BJ (cell line): ENCODE data around the gene FAM9A. TPM values are rescaled to one million over a fixed set of nuclear protein-coding genes. Genes with fewer than 3 reads are reported as not detected.
"Not testable (repeated sequence)": the region's sequence is repeated elsewhere in the genome, so short reads cannot be mapped to it uniquely, and the experiment has no call there.

Experiments
- CTCF ChIA-PET: fragments of 350-600 bp; formaldehyde crosslinking; extraction: SDS; loops from one replicate; lab custom pipeline; 2021; ENCODE audit warnings: antibody characterized with exemption, inconsistent platforms; lab: Yijun Ruan, JAX
- POLR2A ChIA-PET: fragments of 300-600 bp; sonication (Branson Sonifier 250); formaldehyde crosslinking; extraction: SDS; loops from one replicate; lab custom pipeline; 2021; ENCODE audit warnings: antibody characterized with exemption; lab: Charles Lee
- DNase-seq: peaks from one replicate; pipeline ENCODE4 v3.0.0-alpha.2; 2011; ENCODE audit warnings: low read depth
- H3K27me3 ChIP-seq: 2 replicates; pipeline ENCODE4 v1.6.0; 2011; ENCODE audit warnings: low read length; ENCODE audit not compliant: control insufficient read depth, insufficient read depth
- H3K36me3 ChIP-seq: 2 replicates; pipeline ENCODE4 v1.5.1; 2011; ENCODE audit warnings: low read length; ENCODE audit not compliant: control insufficient read depth, insufficient read depth
- H3K4me3 ChIP-seq: 2 replicates; pipeline ENCODE4 v1.5.1; 2011; ENCODE audit warnings: low read depth, mild to moderate bottlenecking, control low read depth, low read length
- polyA plus RNA-seq: library from polyadenylated mRNA; depleted of rRNA; stranded (reverse); fragments of >200 nt; gene quantifications from 2 replicates; pipeline ENCODE4 v1.2.3, GENCODE V29; 2011
- TF ChIP-seq, protein P1 (sequence below): IDR thresholded peaks from 2 replicates; pipeline ENCODE4 v1.5.1; 2011; ENCODE audit warnings: low read depth, mild to moderate bottlenecking, control low read depth, inconsistent platforms, low read length, moderate library complexity; ENCODE audit not compliant: insufficient read depth

FAM9A gene
- polyA plus RNA-seq, 1 experiment = not detected

- POLR2A ChIA-PET = no interaction called here
- no peaks in the 10 kb centered on the region for H3K27me3 ChIP-seq
- DNase-seq = no peak
- TF ChIP-seq, protein P1, sequence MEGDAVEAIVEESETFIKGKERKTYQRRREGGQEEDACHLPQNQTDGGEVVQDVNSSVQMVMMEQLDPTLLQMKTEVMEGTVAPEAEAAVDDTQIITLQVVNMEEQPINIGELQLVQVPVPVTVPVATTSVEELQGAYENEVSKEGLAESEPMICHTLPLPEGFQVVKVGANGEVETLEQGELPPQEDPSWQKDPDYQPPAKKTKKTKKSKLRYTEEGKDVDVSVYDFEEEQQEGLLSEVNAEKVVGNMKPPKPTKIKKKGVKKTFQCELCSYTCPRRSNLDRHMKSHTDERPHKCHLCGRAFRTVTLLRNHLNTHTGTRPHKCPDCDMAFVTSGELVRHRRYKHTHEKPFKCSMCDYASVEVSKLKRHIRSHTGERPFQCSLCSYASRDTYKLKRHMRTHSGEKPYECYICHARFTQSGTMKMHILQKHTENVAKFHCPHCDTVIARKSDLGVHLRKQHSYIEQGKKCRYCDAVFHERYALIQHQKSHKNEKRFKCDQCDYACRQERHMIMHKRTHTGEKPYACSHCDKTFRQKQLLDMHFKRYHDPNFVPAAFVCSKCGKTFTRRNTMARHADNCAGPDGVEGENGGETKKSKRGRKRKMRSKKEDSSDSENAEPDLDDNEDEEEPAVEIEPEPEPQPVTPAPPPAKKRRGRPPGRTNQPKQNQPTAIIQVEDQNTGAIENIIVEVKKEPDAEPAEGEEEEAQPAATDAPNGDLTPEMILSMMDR = no peak
- CTCF ChIA-PET = interaction anchor here (1.0 kb wide), 1 partner anchor 51 kb away, joined by 3 read pairs; no protein-coding TSS in a partner anchor
- H3K4me3 ChIP-seq = no peak overlapping the region
- H3K36me3 ChIP-seq = no peaks in the 10 kb centered on the region
Measured at GRCh38 chrX:8760021-8760420, 41.2 kb downstream of the FAM9A start.

GRCh38 chrX:8758706-8759105 lies 42.5 kb downstream of the FAM9A start:
- CTCF ChIA-PET, DNase-seq, POLR2A ChIA-PET, H3K36me3 ChIP-seq, H3K4me3 ChIP-seq, H3K27me3 ChIP-seq: not testable (repeated sequence)

DNA sequence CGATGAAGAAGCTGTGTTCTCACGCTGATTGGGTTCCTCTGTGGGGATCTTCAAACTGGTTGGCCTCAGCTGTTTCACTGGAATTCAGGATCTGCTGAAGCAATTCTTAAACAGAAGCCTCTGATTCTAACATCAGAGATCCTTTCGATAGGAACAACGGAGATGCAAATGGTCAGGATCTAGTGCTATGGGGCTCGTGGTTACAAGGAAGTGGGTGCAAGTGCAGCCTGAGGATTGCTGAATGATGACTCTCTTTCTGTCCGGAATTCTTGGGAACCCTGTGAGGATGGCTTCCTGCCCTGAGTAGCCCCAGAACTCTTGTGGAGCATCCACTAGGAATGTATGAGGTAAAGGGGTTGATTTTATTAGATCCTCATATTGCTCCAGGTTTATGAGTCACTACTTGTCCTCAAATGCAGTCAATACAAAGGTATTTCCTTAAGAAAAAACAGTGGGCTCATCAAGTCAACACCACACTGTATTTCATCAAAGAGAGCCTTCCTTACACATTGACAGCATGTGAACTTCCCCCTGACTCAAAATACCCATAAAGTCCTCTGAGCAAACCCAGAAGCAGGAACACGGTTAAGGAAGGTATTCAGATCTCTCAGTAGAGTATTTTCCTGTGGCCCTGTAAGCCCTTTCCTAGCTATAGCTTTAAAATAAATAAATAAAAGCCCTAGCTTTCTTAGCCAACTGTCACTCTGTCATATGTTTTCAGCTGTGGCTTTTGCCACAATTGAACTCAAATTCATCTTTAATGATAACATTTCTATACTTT lies 43.4 kb downstream of the FAM9A start:
- H3K4me3 ChIP-seq, H3K27me3 ChIP-seq, DNase-seq, POLR2A ChIA-PET, H3K36me3 ChIP-seq: not testable (repeated sequence)
- CTCF ChIA-PET = interaction anchor here (1.2 kb wide), 1 partner anchor 59 kb away, joined by 4 read pairs; no protein-coding TSS in a partner anchor

DNA sequence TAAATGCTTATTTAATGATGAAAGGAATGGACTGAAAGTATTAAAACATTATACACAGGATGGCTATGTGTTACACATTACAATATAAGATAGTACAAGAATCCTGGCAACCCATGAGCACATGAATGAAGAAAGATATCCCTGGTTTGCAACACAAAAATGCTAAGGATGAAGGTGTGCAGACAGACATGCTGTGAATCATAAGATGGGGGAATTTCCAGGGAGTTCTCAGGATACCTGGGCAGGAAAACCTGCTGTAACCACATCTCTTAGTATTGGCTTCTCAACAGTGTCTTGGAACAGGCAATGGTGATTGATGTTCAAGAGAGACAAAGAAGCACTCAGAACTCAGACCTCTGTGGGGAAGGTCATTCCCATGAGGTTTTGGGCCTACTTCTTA lies 45.4 kb downstream of the FAM9A start:
- TF ChIP-seq, protein P1 = no peak
- no peak for DNase-seq
- ChIA-PET CTCF (interaction anchor here (1.2 kb wide), 1 partner anchor 17 kb away, joined by 4 read pairs; no protein-coding TSS in a partner anchor), POLR2A (no interaction called here)
- no peaks in the 10 kb centered on the region for H3K36me3 ChIP-seq
- no peak overlapping the region for H3K4me3 ChIP-seq
- no peaks in the 10 kb centered on the region for H3K27me3 ChIP-seq

DNA sequence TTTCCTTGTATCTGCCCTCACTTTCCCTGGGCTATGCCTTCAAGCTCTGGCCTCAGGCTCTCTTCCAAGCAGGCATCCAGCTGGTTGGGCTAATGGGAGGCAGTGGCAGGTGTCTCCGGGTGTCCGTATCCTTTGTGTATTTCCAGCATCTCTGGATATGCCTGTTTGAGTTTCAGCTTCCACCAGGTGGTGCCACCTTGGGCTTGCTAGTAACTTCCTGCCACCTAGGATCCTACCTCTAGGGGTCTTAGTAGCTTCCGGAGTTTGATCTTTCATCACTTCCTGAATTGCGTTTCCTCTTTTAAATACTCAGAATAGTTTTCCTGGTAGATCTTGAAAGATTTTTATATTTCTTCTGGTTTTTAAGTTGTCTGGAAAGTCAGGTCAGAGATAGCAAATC lies 46.1 kb downstream of the FAM9A start:
- H3K27me3 ChIP-seq = no peaks in the 10 kb centered on the region
- CTCF ChIA-PET = interaction anchor here (1.3 kb wide), 1 partner anchor 61 kb away, joined by 6 read pairs; no protein-coding TSS in a partner anchor
- DNase-seq = no peak
- H3K36me3 ChIP-seq = no peaks in the 10 kb centered on the region
- H3K4me3 ChIP-seq = no peak overlapping the region
- TF ChIP-seq, protein P1 = no peak
- POLR2A ChIA-PET = no interaction called here

DNA sequence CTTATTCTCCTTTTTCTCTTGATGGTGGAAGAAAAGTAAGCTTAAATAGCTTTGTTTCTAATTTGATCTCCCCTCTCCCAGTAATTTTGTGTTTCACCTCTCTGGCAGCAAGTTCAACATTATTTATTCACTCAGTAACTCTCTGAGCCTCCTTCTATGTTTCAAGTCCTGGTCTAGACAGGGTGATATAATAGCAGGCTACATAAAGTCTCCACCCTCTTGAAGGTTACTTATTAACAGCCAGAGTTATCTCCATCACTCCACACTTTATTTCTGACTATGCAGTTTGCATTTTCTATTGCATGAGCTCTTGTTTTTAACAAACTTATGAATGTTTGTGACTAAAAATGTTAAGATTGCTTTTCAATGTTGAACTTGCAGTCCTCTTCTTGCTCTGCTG lies 51.5 kb downstream of the FAM9A start:
- Histone ChIP-seq H3K4me3 (no peak overlapping the region), H3K36me3 (no peaks in the 10 kb centered on the region), H3K27me3 (no peaks in the 10 kb centered on the region)
- ChIA-PET POLR2A (no interaction called here), CTCF (interaction anchor here (0.8 to 4.0 kb wide), 3 partner anchors 10 to 65 kb away, joined by 3 to 43 read pairs (median 3); no protein-coding TSS in a partner anchor)
- no peak for DNase-seq
- TF ChIP-seq, protein P1 = no peak
